NB4 (cell line): ENCODE results near the gene ST7L.

Experiments used
- CTCF ChIP-seq: IDR thresholded peaks from one replicate; pipeline ENCODE4 v1.5.1; 2012; ENCODE audit warnings: low read depth, low read length
- MAX ChIP-seq: IDR thresholded peaks from 2 replicates; pipeline ENCODE4 v1.6.1; 2011; ENCODE audit warnings: low read depth, low read length

- no peak for TF ChIP-seq CTCF
- no peak for TF ChIP-seq MAX
Observed at GRCh38 chr1:112549590-112549989, 69.4 kb downstream of the ST7L start.
